GM21576 (cell line): ENCODE measurements around the gene GJC1.
"Not testable (repeated sequence)": the region's sequence is repeated elsewhere in the genome, so short reads cannot be mapped to it uniquely, and the experiment has no call there.

Experiments
- ATAC-seq: cut with Tn5 transposase; IDR thresholded peaks from one replicate; pipeline ENCODE4 v1.9.1; 2021; ENCODE audit warnings: mild to moderate bottlenecking, moderate library complexity; ENCODE audit not compliant: unreplicated experiment

Gene GJC1

DNA sequence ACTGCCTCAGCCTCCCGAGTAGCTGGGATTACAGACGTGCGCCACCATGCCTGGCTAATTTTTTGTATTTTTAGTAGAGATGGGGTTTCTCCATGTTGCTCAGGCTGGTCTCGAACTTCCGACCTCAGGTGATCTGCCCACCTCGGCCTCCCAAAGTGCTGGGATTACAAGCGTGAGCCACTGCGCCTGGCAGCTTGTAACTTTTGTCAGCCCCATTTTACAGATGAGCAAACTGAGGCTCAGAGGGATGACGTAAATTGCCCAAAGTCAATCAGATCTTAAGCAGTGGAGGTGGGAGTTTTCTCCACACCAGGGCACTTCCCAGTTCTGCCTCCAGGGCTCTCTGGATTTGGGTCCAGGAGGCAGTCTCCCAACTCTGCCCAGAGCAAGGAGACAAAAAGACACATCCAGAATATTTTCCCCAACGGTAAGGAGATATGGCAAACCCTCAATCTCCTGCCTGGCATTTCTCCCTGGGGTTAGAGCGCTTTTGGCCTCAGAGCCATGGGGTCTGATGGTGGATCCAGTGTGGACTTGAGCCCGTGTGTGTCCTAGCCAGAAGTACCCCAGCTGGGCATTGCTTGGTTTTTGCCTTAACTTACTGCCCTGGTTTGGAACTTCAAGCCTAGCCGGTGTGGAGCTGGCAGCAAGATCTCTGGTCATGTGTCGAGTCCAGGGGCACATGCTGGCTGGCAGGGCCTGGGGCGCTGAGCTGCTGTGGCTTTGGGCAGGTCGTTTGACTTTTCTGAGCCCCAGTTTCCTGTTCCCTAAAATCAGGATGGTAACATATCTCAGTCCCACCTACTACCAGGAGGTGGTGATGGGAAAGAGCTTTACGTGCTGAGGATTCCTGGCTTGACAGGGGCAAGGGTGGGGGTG is 67.9 kb downstream of the GJC1 start:
- ATAC-seq, result no peak

DNA sequence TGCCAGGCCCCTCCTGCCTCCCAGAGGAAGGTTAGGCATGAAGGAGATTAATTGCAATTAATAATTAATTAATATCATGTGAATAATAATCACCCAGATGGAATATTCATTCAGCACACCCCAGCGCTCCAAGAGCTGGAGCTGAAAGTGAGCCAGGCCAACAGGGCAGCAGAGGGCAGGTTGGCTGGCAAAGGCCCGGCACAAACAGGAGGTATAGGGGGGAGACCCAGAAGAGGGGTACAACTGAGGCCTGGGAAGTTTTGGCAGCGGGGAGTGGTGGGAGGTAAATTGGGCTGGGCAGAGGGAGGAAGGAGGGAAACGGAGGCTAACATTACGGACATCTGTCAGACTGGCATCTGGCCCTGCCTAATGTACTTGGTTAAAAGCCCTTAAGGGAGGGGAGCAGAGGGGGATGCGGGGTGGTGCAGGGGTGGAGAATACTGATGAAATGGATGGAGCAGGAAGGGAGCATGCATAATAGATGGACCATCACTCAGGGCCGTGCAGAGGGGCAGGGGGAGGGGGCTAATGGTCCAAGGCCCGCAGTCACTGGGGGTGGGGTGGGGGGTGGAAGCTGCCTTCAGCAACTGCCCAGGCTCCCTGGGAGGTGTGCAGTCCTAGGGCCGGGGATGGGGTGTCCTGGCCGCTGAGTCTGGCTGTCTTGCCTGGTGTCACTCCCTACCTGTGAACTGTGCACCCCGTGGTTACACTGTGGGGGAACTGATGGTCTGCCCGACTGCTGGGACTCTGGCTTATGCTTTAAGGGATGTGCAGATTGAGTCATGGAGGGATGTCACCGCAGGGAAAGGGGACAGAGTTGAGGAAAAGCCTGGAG is 69.4 kb downstream of the GJC1 start:
- no peak for ATAC-seq

- ATAC-seq, result no peak
Observed at GRCh38 chr17:44759916-44760243, 70.2 kb downstream of the GJC1 start.

GRCh38 chr17:44759086-44759915 is 70.8 kb downstream of the GJC1 start:
- ATAC-seq, result no peak

GRCh38 chr17:44758414-44759085 is 71.5 kb downstream of the GJC1 start, which contains the start of gene ADAM11:
TSS of gene ADAM11 (plus strand) at chr17:44758988. CDS start at chr17:44759200, 212 bp downstream.
- no peak for ATAC-seq

DNA sequence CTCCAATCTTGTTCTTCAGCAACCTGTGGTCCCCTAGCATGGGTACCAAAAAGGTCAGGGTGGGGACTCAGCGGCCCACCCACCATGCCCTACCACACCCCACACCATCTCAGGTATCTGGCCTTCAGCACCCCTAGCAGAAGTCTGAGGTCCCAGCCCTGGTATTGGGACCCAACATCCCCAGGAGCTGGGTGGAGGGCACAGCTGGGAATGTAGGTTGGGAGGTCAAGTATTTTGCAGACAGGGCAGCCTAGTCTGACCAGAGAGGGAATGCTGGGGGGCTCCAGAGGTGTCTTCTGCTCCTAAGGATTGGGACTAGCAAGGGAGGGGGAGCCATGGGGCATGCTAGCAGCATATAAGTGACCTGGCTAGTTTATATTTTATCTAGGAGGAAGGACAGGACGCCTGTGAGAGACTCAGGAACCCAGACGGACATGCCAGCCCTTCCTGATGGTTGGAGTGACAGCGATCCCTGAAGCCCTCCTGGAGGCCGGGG is 72.1 kb downstream of the GJC1 start:
- no peak for ATAC-seq

DNA sequence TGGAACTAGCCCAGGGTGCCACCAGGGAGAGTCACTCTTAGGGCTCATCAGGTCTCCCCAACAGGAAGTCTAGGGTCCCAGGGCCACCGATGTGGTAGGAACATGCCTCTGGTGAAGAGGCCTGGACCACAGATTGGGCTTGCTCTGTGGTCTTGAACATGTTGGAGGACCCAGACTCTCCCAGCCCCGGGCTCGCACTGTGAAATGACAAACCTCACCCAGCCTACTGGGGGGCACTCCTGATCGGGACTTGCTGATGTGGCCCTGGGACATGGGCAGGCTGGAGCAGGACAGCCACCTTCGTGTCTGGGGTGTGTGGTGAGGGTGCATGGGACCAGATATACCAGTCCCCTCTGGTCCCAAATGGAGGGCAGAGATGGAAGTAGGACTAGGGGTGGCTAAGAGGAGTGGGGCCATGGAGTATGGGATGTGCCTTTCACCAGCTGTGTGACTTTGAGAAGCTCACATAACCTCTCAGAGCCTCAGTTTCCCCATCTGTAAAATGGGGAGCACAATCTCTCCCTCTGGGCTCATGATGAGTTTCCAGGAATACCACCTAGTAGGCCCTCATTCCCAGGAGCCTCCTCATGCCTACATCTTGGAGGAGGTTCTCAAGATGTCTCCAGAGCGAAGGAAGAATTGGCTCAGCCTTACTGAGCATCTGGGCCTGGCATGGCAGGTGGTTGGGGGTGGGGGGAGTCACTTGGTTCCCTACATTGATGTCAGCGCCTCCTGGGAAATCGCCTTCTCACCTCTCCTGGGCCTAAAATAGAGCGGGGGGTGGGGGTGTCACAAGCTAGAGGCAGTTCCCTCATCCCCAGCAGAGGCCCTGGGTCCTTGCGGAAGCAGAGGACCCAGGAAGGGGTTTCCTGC is 72.8 kb downstream of the GJC1 start:
- no peak for ATAC-seq

GRCh38 chr17:44755180-44755579 is 74.9 kb downstream of the GJC1 start:
- ATAC-seq, result not testable (repeated sequence)

GRCh38 chr17:44754276-44754675 is 75.8 kb downstream of the GJC1 start:
- ATAC-seq, result no peak

DNA sequence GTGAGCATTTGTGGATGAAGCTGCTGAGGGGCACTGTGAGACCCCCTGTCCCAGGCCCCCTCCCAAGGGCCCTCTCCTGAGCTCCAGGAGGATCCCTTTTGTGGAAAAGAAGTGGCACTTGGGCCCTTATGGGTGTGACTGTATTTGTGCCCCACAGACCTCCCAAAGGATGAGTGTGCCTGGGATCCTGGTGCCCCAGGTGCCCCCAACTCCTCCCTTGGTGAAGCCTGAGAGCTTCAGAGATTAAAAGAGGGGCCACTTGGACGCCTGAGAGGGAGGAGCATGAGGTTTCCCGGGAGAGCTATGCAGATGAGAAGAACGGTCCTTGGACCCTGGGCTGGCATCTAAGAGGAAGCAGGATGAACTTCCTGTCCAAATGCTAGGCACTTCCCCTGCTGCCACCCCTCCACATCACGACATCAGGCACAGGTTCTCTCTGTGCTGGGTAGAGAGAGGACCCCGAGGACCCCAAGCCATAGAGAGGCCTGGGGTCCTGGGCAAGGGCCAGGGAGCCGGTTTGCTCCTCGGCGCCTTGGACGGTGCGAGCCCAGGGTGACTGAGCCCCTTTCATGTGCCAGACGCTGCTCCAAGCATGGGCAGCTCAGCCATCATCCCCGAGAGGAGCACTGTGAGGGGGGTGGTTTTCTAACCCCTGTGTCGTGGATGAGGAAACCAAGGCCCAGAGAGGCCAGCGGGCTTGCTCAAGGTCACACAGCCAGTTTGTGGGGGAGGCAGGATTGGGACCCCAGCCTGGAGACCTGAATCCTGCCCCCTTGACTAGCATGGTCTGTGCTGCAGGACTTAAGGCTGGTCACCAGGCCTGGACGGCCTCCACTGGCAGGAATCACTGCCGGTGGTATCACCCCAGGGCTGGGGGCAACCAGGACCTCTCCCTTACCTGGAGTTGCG is 76.9 kb downstream of the GJC1 start:
- ATAC-seq, result no peak

- ATAC-seq, result no peak
Observed at GRCh38 chr17:44751806-44752205, 78.3 kb downstream of the GJC1 start.

DNA sequence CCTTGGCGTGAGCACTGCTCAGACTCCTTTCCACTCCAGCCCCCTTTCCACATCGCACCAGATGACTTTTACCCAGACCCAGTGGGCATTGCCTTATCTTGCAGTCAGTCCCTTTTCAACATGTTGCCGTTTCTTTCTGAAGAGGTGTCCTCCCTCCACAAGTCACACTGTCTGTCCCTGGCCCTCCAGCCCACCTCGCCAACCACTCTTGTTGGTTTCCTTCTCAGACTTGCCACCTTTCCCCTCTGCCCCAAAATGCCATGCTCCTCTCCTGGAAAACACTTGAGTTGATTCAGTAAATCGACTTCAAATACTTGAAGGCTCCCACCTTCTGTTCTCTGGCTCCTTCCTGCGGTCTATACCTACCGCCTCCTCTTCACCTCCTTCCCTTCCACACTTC is 78.8 kb downstream of the GJC1 start:
- no peak for ATAC-seq

GRCh38 chr17:44749980-44750318 is 80.1 kb downstream of the GJC1 start:
- no peak for ATAC-seq

GRCh38 chr17:44749076-44749979 is 80.8 kb downstream of the GJC1 start:
- ATAC-seq, result no peak
